Panc1 (cell line): ENCODE results near the gene BAD. TPM values are rescaled to one million over a fixed set of nuclear protein-coding genes. Genes with fewer than 3 reads are reported as not detected.
A peak's percentile ranks its signal among the peaks of the same experiment; 100 is the strongest.

Experiments used
- ATAC-seq: fragments of 200-7000 bp; cut with Tn5 transposase; 2 replicates; pipeline ENCODE4 v1.9.1; 2020; ENCODE audit warnings: mild to moderate bottlenecking, moderate library complexity
- BruUV-seq: library from RNA; stranded (reverse); fragments of 400-500 nt; replicated peaks from 2 replicates; lab custom pipeline; 2021; lab: Mats Ljungman, UMichigan
- CTCF ChIA-PET: fragments of 300-600 bp; sonication (Branson Sonifier 250); formaldehyde crosslinking; loops from one replicate; lab custom pipeline; 2022; ENCODE audit warnings: antibody characterized with exemption; lab: Charles Lee
- POLR2A ChIA-PET: fragments of 300-600 bp; sonication (Branson Sonifier 250); formaldehyde crosslinking; loops from one replicate; lab custom pipeline; 2022; ENCODE audit warnings: antibody characterized with exemption; lab: Charles Lee
- DNase-seq: peaks from one replicate; pipeline ENCODE4 v3.0.0-alpha.2; 2010; ENCODE audit warnings: low read depth, low spot score
- H3K27ac ChIP-seq: 2 replicates; pipeline ENCODE4 v1.5.1; 2011; ENCODE audit warnings: mild to moderate bottlenecking, low read length, inconsistent platforms
- H3K27me3 ChIP-seq: fragments of 200-500 bp; sonication (Bioruptor generic); 2 replicates; pipeline ENCODE4 v1.6.0; 2014; ENCODE audit warnings: low read length, inconsistent platforms; ENCODE audit not compliant: control insufficient read depth, insufficient read depth
- H3K36me3 ChIP-seq: fragments of 200-500 bp; sonication (Bioruptor generic); 2 replicates; pipeline ENCODE4 v1.5.1; 2014; ENCODE audit warnings: inconsistent platforms, mild to moderate bottlenecking, low read length, moderate library complexity; ENCODE audit not compliant: control insufficient read depth, insufficient read depth
- H3K4me1 ChIP-seq: 2 replicates; pipeline ENCODE4 v1.5.1; 2011; ENCODE audit warnings: inconsistent platforms, mild to moderate bottlenecking, low read length, moderate library complexity; ENCODE audit not compliant: control insufficient read depth, insufficient read depth
- H3K4me3 ChIP-seq, 2 experiments: 2 replicates each; pipeline ENCODE4 v1.5.1; 2011 to 2012; ENCODE audit warnings: low read depth in 2 of 2, low read length in 2 of 2, mild to moderate bottlenecking in 2 of 2, inconsistent platforms in 1 of 2, moderate library complexity in 1 of 2
- H3K9me3 ChIP-seq: fragments of 200-500 bp; sonication (Bioruptor generic); 2 replicates; pipeline ENCODE4 v1.5.1; 2014; ENCODE audit warnings: low read depth, mild to moderate bottlenecking, inconsistent platforms, low read length, moderate library complexity; ENCODE audit not compliant: control insufficient read depth, insufficient read depth
- CTCF ChIP-seq: fragments of 450-650 bp; IDR thresholded peaks from 2 replicates; pipeline ENCODE4 v1.5.1; 2017; ENCODE audit warnings: mild to moderate bottlenecking
- POLR2AphosphoS5 ChIP-seq: IDR thresholded peaks from 2 replicates; pipeline ENCODE4 v1.6.1; 2012; ENCODE audit warnings: mild to moderate bottlenecking, low read depth, low read length, moderate library complexity
- REST ChIP-seq, 2 experiments: IDR thresholded peaks; 2 replicates each; pipeline ENCODE4 v1.6.1; 2011 to 2012; ENCODE audit warnings: low read depth in 2 of 2, control low read depth in 1 of 2, low read length in 1 of 2, mild to moderate bottlenecking in 1 of 2, moderate library complexity in 1 of 2; ENCODE audit not compliant: insufficient read depth in 1 of 2
- SIN3A ChIP-seq: IDR thresholded peaks from 2 replicates; pipeline ENCODE4 v1.6.1; 2012; ENCODE audit warnings: low read depth, mild to moderate bottlenecking, low read length, moderate library complexity, borderline replicate concordance; ENCODE audit not compliant: insufficient read depth
- TCF7L2 ChIP-seq: IDR thresholded peaks from 2 replicates; pipeline ENCODE4 v1.6.1; 2011; ENCODE audit warnings: mild to moderate bottlenecking, low read depth, low read length, inconsistent platforms
- in situ Hi-C: cut with HindIII; loops from 2 replicates; pipeline ENCODE4 v1.10.0; 2016; ENCODE audit warnings: low sequenced_read_pairs, low pct_unique_long_range_greater_than_20kb
- intact Hi-C: fragments of 100-400 bp; cut with micrococcal nuclease; formaldehyde crosslinking; loops from one replicate; pipeline ENCODE4 v1.10.0; 2022; ENCODE audit not compliant: unreplicated experiment
- total RNA-seq: library from RNA; stranded (reverse); gene quantifications from one replicate; pipeline ENCODE4 v1.2.1, GENCODE V29; 2021; ENCODE audit not compliant: unreplicated experiment

Gene BAD
- total RNA-seq, 1 experiment from 2014 or later = 77.7 TPM

- ChIA-PET POLR2A (no interaction called here), CTCF (interaction anchor here (0.6 kb wide), 1 partner anchor 41 kb away, joined by 5 read pairs; no protein-coding TSS in a partner anchor)
- ATAC-seq (no peak), DNase-seq (no peak)
- Histone ChIP-seq H3K36me3 (peaks cover 7% of the 10 kb centered on the region; the same call in 1 of the 2 replicates), H3K27ac (peak overlapping the region; percentile 99), H3K4me1 (peaks cover 52% of the 10 kb centered on the region), H3K9me3 (no peaks in the 10 kb centered on the region), H3K4me3 (no peak overlapping the region), H3K27me3 (no peaks in the 10 kb centered on the region)
- intact Hi-C loops = loop anchor here (10.0 kb wide), 1 partner anchor 56 kb away; the partner anchor contains the start of genes CATSPERZ and ESRRA
- in situ Hi-C loops = no loop called here
- TF ChIP-seq SIN3A (no peak), CTCF (no peak), POLR2AphosphoS5 (no peak), REST (IDR thresholded peaks at IDR 0.05; ENCODE audit: insufficient read depth in 1 of 2, low read depth in 2 of 2, low read length in 1 of 2) (no peak), TCF7L2 (no peak)
- BruUV-seq = no TSS peak
Observed at GRCh38 chr11:64248578-64248977, 35.9 kb downstream of the BAD start.

- peaks cover 7% of the 10 kb centered on the region; the same call in 1 of the 2 replicates for H3K36me3 ChIP-seq
- no TSS peak for BruUV-seq
- intact Hi-C loops = loop anchor here (10.0 kb wide), 1 partner anchor 57 kb away; the partner anchor contains the start of genes CATSPERZ and ESRRA
- ChIA-PET POLR2A (no interaction called here), CTCF (interaction anchor here (0.6 kb wide), 1 partner anchor 40 kb away, joined by 5 read pairs; no protein-coding TSS in a partner anchor)
- peaks cover 55% of the 10 kb centered on the region for H3K4me1 ChIP-seq
- H3K27ac ChIP-seq = peak overlapping the region; percentile 99
- in situ Hi-C loops = no loop called here
- no peak for TF ChIP-seq REST (IDR thresholded peaks at IDR 0.05; ENCODE audit: insufficient read depth in 1 of 2, low read depth in 2 of 2, low read length in 1 of 2)
- TF ChIP-seq POLR2AphosphoS5 = no peak
- TF ChIP-seq TCF7L2 = no peak
- no peak for TF ChIP-seq CTCF
- no peak for TF ChIP-seq SIN3A
- no peaks in the 10 kb centered on the region for H3K9me3 ChIP-seq
- no peaks in the 10 kb centered on the region for H3K27me3 ChIP-seq
- peak overlapping the region; percentile 85 to 94 for H3K4me3 ChIP-seq
- no peak for ATAC-seq
- no peak for DNase-seq
Observed at GRCh38 chr11:64247729-64248531, 36.5 kb downstream of the BAD start.
